AG04450 (cell line): ENCODE data around the gene NPIPA5. TPM values are rescaled to one million over a fixed set of nuclear protein-coding genes. Genes with fewer than 3 reads are reported as not detected.
"Not testable (repeated sequence)": the region's sequence is repeated elsewhere in the genome, so short reads cannot be mapped to it uniquely, and the experiment has no call there.

Source experiments
- CTCF ChIA-PET: fragments of 300-600, 350-600 bp; formaldehyde crosslinking; extraction: SDS; loops from one replicate; lab custom pipeline; 2022; ENCODE audit warnings: antibody characterized with exemption, inconsistent platforms; lab: Charles Lee
- POLR2A ChIA-PET: fragments of 350-600 bp; formaldehyde crosslinking; extraction: SDS; loops from one replicate; lab custom pipeline; 2021; ENCODE audit warnings: antibody characterized with exemption, inconsistent platforms; lab: Yijun Ruan, JAX
- DNase-seq: peaks from one replicate; pipeline ENCODE4 v3.0.0-alpha.2; 2011; ENCODE audit warnings: low read depth, low spot score
- H3K27ac ChIP-seq: one replicate; pipeline ENCODE4 v1.5.1; 2012; ENCODE audit warnings: low read depth, low read length, control low read depth
- H3K27me3 ChIP-seq: one replicate; pipeline ENCODE4 v1.6.0; 2012; ENCODE audit warnings: low read length; ENCODE audit not compliant: control insufficient read depth, insufficient read depth
- H3K4me3 ChIP-seq: 2 replicates; pipeline ENCODE4 v1.5.1; 2011; ENCODE audit warnings: mild to moderate bottlenecking, low read depth, low read length, control low read depth
- H3K9me3 ChIP-seq: 2 replicates; pipeline ENCODE4 v1.5.1; 2012; ENCODE audit warnings: low read length; ENCODE audit not compliant: control insufficient read depth, insufficient read depth
- polyA plus RNA-seq: library from polyadenylated mRNA; depleted of rRNA; stranded (reverse); fragments of >200 nt; gene quantifications from 2 replicates; pipeline ENCODE4 v1.2.3, GENCODE V29; 2011

Gene NPIPA5
- polyA plus RNA-seq, 1 experiment, result 15.9 TPM

GRCh38 chr16:15351251-15351650 lies 26.8 kb downstream of the NPIPA5 start:
- H3K9me3 ChIP-seq, DNase-seq, POLR2A ChIA-PET, H3K4me3 ChIP-seq, H3K27ac ChIP-seq, H3K27me3 ChIP-seq, CTCF ChIA-PET: not testable (repeated sequence)

DNA sequence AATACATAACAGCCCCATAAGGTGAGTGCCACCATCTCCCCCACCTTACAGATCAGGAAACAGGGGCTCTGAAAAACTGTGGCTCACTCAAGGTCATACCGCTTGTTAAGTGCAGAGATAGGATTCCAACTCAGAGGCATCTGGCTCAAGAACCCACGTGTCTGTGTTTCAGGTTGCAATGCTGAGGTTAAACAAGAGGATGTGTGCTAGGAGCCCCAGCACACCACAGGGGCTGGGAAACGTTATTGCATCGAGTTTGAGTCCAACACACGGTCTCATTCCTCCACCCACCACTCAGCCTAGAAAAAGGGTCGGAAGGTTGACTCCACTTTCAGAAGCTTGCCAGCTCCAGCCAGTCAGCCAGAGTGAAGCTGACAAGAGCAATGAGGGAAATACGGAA lies 29.4 kb downstream of the NPIPA5 start:
- H3K27me3 ChIP-seq, H3K9me3 ChIP-seq, H3K4me3 ChIP-seq, DNase-seq, H3K27ac ChIP-seq, CTCF ChIA-PET, POLR2A ChIA-PET: not testable (repeated sequence)

DNA sequence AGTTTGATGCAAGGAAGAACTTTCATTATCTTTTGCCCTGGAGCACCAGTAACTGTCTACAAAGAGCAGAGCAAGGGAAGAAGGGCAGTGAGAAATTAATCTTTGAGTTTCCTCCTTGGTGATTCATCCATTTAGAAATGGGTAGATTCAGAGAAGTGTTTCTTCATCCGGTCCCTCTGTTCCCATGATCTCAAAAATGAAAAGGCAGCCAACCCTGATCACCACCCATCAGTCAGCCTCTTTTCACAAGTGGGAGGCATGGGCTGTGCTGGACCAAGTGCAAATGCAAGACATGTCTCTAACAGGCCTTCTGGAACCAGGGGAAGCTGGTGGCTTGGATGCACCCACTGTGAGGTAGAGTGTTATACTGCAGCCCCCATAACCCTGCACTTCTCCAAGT lies 35.8 kb downstream of the NPIPA5 start:
- H3K27me3 ChIP-seq, H3K27ac ChIP-seq, H3K9me3 ChIP-seq, CTCF ChIA-PET, H3K4me3 ChIP-seq, DNase-seq, POLR2A ChIA-PET: not testable (repeated sequence)

- CTCF ChIA-PET, POLR2A ChIA-PET: not testable (repeated sequence)
Measured at GRCh38 chr16:15338986-15339385, 39.1 kb downstream of the NPIPA5 start.

GRCh38 chr16:15337974-15338605 lies 40.0 kb downstream of the NPIPA5 start:
- POLR2A ChIA-PET, DNase-seq, H3K9me3 ChIP-seq, CTCF ChIA-PET, H3K4me3 ChIP-seq, H3K27me3 ChIP-seq, H3K27ac ChIP-seq: not testable (repeated sequence)

More at GRCh38 chr16:15338986-15339385, 39.1 kb downstream of the NPIPA5 start:
- not testable (repeated sequence) for H3K27ac ChIP-seq, H3K4me3 ChIP-seq, H3K27me3 ChIP-seq, DNase-seq, H3K9me3 ChIP-seq

GRCh38 chr16:15335609-15336008 lies 42.5 kb downstream of the NPIPA5 start:
- H3K27me3 ChIP-seq, H3K9me3 ChIP-seq, POLR2A ChIA-PET, CTCF ChIA-PET, H3K27ac ChIP-seq, DNase-seq, H3K4me3 ChIP-seq: not testable (repeated sequence)

GRCh38 chr16:15333969-15334368 lies 44.1 kb downstream of the NPIPA5 start:
- H3K27ac ChIP-seq, H3K27me3 ChIP-seq, CTCF ChIA-PET, H3K9me3 ChIP-seq, H3K4me3 ChIP-seq, DNase-seq, POLR2A ChIA-PET: not testable (repeated sequence)

DNA sequence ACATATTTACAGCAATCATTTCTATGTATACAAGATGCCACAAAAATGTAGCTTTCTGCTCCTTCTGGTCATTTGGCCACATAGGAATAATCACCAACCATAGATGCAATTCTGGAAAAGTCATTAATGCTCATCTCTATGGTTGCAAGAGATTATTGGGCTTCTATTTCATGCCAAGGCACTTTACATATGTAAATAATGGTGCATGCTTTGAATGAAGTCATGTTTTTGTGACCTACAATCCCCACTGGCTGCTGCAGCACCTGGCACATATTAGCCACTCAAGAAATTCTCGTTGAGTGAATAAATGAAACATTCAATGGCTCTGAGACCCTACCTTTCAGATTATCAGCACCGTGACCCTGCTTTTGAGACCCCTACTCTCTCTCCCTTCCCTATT lies 47.1 kb downstream of the NPIPA5 start:
- DNase-seq, H3K4me3 ChIP-seq, CTCF ChIA-PET, H3K27me3 ChIP-seq, POLR2A ChIA-PET, H3K9me3 ChIP-seq, H3K27ac ChIP-seq: not testable (repeated sequence)

GRCh38 chr16:15324954-15325353 lies 53.1 kb downstream of the NPIPA5 start:
- POLR2A ChIA-PET, CTCF ChIA-PET: not testable (repeated sequence)

GRCh38 chr16:15323373-15323772 lies 54.7 kb downstream of the NPIPA5 start:
- DNase-seq, H3K27ac ChIP-seq, H3K27me3 ChIP-seq, H3K9me3 ChIP-seq, CTCF ChIA-PET, POLR2A ChIA-PET, H3K4me3 ChIP-seq: not testable (repeated sequence)

More at GRCh38 chr16:15324954-15325353, 53.1 kb downstream of the NPIPA5 start:
- not testable (repeated sequence) for H3K27me3 ChIP-seq, H3K9me3 ChIP-seq, H3K27ac ChIP-seq, H3K4me3 ChIP-seq, DNase-seq

DNA sequence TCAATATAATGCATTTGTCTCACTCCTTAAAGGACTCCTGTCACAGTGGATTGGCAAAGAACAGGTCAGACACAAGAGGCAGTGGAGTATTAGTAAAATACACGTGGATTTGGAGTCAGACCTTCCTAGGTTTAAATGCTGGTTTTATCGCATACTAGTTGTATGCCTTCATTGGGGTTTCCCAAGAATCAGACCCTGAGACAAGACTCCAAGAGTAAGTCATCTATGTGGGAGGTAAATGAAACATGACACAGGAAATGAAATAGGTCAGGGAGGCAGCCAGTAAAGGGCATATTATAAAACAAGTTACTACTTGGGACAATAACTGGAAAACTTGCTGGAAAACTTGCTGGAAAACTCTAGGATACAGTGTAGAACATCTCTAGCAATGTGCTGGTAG lies 56.9 kb downstream of the NPIPA5 start:
- H3K27ac ChIP-seq, DNase-seq, POLR2A ChIA-PET, H3K27me3 ChIP-seq, H3K4me3 ChIP-seq, H3K9me3 ChIP-seq, CTCF ChIA-PET: not testable (repeated sequence)

DNA sequence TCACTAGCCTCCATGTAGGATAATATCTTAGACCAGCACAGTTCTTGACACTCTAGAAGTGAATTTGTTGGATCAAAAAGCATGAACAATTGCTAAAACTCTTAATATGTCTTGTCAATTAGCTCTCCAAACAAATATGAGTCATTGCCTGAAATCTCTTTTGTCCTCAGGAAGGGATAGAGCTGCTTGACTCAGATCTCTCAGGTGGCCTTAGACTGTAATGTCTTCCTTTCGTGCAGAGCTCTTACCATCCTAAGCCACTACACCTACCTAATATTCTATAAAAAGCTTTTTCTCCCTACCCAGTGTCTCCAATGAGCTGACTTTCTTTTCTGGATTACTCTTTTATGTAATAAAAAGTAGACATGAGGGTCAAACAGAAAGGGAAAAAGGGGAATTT lies 63.5 kb downstream of the NPIPA5 start:
- CTCF ChIA-PET, H3K9me3 ChIP-seq, POLR2A ChIA-PET: not testable (repeated sequence)

More for the DNA sequence above, 63.5 kb downstream of the NPIPA5 start:
- DNase-seq, H3K27ac ChIP-seq, H3K27me3 ChIP-seq, H3K4me3 ChIP-seq: not testable (repeated sequence)
